GM12891 (cell line): ENCODE measurements around the gene DCP1B.

ENCODE experiments used
- POLR2A ChIP-seq: IDR thresholded peaks from 2 replicates; pipeline ENCODE4 v1.6.1; 2011; ENCODE audit warnings: low read depth, low read length, control low read depth
- POLR2AphosphoS5 ChIP-seq: IDR thresholded peaks from 2 replicates; pipeline ENCODE4 v1.6.1; 2011; ENCODE audit warnings: low read depth, low read length, control low read depth
- POU2F2 ChIP-seq: IDR thresholded peaks from 2 replicates; pipeline ENCODE4 v1.6.1; 2011; ENCODE audit warnings: low read depth, mild to moderate bottlenecking, control low read depth, low read length, moderate library complexity
- SPI1 ChIP-seq: IDR thresholded peaks from 2 replicates; pipeline ENCODE4 v1.6.1; 2011; ENCODE audit warnings: low read depth, low read length, control low read depth
- TAF1 ChIP-seq: IDR thresholded peaks from 2 replicates; pipeline ENCODE4 v1.6.1; 2011; ENCODE audit warnings: low read depth, low read length, control low read depth

- TF ChIP-seq POLR2A (no peak), TAF1 (no peak), POLR2AphosphoS5 (no peak), SPI1 (no peak), POU2F2 (no peak)
Measured at GRCh38 chr12:2039034-2039433, 34.8 kb upstream of the DCP1B start.
